Kidney epithelial cell (primary cell): Measurements from ENCODE around the gene CISH. TPM values are rescaled to one million over a fixed set of nuclear protein-coding genes. Genes with fewer than 3 reads are reported as not detected.

Source experiments
- DNase-seq: peaks from one replicate; pipeline ENCODE4 v3.0.0-alpha.2; 2010; ENCODE audit warnings: low read depth
- H3K27me3 ChIP-seq: 2 replicates; pipeline ENCODE4 v1.6.0; 2011; ENCODE audit warnings: low read length; ENCODE audit not compliant: control insufficient read depth, insufficient read depth
- H3K36me3 ChIP-seq: 2 replicates; pipeline ENCODE4 v1.5.1; 2011; ENCODE audit warnings: low read length; ENCODE audit not compliant: control insufficient read depth, insufficient read depth
- H3K4me3 ChIP-seq: 2 replicates; pipeline ENCODE4 v1.5.1; 2011; ENCODE audit warnings: low read depth, mild to moderate bottlenecking, control low read depth, low read length
- total RNA-seq: library from RNA; depleted of rRNA; stranded (reverse); fragments of >200 nt; gene quantifications from 2 replicates; pipeline ENCODE4 v1.2.3, GENCODE V29; 2015
- TF ChIP-seq, protein P1 (sequence below): IDR thresholded peaks from 2 replicates; pipeline ENCODE4 v1.5.1; 2011; ENCODE audit warnings: mild to moderate bottlenecking, moderate library complexity, low read length, control low read depth, inconsistent platforms; ENCODE audit not compliant: insufficient read depth, poor library complexity, severe bottlenecking

The CISH gene
- total RNA-seq, 1 donor from 2014 or later: 4.8 TPM

DNA sequence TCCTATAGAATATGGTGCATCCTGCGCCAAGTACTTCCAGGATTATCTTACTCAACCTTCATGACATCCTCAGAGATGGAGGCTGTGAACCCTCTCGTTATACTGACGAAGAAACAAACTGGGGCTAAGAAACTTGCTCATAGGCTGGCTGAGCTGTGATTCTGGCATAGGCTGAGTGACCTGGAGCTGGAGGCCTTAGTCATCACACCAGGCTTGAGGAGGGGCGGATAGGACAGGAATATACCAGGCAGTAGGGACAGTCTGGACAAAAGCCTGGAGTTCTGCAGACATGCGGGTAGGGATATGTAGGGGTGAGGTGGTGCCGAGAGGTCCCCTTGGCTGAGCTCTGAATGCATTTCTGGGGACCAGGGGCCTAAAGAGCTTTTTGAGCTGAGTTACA, 24.2 kb downstream of the CISH start:
- H3K4me3 ChIP-seq: no peak overlapping the region
- H3K36me3 ChIP-seq: no peaks in the 10 kb centered on the region
- DNase-seq: no peak
- no peaks in the 10 kb centered on the region for H3K27me3 ChIP-seq
- TF ChIP-seq, protein P1, sequence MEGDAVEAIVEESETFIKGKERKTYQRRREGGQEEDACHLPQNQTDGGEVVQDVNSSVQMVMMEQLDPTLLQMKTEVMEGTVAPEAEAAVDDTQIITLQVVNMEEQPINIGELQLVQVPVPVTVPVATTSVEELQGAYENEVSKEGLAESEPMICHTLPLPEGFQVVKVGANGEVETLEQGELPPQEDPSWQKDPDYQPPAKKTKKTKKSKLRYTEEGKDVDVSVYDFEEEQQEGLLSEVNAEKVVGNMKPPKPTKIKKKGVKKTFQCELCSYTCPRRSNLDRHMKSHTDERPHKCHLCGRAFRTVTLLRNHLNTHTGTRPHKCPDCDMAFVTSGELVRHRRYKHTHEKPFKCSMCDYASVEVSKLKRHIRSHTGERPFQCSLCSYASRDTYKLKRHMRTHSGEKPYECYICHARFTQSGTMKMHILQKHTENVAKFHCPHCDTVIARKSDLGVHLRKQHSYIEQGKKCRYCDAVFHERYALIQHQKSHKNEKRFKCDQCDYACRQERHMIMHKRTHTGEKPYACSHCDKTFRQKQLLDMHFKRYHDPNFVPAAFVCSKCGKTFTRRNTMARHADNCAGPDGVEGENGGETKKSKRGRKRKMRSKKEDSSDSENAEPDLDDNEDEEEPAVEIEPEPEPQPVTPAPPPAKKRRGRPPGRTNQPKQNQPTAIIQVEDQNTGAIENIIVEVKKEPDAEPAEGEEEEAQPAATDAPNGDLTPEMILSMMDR: no peak

DNA sequence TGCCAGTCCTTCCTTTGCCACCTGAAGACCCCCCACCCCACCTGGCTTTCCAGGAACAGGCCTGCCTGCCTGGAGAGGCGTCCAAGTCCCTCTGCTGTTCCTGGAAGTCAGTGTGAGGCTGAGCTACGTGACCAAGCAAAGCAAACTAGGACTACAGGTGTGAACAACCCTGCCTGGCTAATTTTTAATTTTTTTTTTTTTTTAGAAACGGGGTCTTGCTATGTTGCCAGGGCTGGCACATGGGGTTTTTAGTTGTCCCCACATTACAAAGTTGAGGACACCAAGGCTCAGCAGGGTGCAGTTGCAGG, 24.9 kb downstream of the CISH start:
- H3K36me3 ChIP-seq: no peaks in the 10 kb centered on the region
- no peaks in the 10 kb centered on the region for H3K27me3 ChIP-seq
- TF ChIP-seq, protein P1: no peak
- H3K4me3 ChIP-seq: no peak overlapping the region
- no peak for DNase-seq

DNA sequence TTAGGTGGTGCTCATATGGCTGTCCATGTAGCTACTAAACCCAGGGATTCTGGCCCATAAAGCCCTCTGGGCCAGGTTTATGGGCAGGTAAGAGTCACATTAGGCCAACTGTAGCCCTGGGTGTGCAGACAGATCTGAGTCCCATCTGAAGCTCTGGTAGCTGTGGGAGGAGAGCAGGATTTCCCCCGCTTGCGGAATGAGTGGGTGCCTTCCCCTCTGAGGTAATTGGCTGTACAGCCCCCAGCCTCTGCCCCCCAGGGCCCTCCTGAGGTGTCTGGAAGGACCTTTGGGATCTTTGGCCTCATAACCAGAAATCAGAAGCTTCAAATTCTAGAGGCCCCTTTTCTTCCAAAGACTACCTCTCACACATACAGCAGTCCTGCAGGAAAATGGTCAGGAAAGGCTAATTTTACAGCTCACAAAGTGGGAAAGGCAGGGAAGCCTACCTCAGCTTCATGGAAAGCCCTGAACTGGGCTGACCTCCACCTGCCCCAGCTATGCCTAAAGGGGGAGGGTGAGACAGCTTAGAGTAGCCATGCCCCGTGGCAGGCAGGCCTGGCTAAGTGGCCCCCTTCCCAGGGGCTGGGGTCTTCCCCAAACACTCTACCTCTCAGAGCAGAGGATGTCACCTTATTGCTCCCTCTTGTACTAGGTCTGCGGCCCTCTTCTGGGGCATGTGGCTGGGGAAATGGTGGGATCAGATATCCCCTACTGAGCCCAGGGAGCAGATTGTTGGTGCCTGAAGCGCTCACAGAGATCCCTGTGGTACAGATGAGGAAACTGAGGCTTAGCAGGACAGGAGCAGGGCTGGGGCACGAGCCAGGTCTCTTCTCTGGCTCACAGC, 25.4 kb downstream of the CISH start:
- H3K27me3 ChIP-seq: no peaks in the 10 kb centered on the region
- H3K36me3 ChIP-seq: no peaks in the 10 kb centered on the region
- no peak overlapping the region for H3K4me3 ChIP-seq
- no peak for DNase-seq
- TF ChIP-seq, protein P1: no peak

DNA sequence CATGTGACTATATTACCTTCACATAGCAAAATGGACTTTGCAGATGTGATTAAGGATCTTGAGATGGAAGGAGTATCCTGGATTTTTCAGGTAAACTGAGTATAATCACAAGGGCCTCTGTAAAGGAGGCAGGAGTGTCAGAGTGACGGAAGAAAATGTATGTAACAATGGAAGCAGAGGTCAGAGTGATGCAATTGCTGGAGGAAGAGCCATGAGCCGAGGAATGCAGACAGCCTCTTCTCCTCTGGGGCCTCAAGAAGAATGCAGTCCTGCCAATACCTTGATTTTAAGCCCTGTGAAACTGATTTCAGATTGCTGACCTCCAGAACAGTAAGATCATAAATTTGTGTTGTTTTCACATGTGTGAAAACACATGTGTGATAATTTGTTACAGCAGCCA, 27.2 kb downstream of the CISH start:
- TF ChIP-seq, protein P1: no peak
- H3K4me3 ChIP-seq: no peak overlapping the region
- H3K27me3 ChIP-seq: no peaks in the 10 kb centered on the region
- no peak for DNase-seq
- H3K36me3 ChIP-seq: no peaks in the 10 kb centered on the region

DNA sequence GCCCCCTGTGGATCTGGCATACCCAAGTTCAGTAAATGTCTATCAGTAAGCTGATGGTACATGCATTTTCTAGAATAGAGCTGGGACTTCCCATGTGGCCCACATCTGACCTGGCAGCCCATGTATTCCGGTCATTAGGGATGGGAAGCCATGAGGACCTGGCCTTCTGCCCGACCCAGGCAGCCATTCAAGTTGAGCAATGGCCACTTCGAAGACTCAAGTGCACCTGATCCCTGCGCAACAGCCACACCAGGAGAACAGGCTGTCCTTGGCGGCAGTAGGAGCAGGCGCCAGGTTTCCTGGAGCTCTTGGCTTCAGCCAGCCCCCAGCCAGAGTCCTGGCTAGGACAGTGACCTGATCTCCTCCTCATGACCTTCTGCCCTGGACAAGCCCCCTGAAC, 27.7 kb downstream of the CISH start:
- Histone ChIP-seq H3K27me3 (no peaks in the 10 kb centered on the region), H3K36me3 (no peaks in the 10 kb centered on the region), H3K4me3 (no peak overlapping the region)
- DNase-seq: no peak
- TF ChIP-seq, protein P1: no peak

DNA sequence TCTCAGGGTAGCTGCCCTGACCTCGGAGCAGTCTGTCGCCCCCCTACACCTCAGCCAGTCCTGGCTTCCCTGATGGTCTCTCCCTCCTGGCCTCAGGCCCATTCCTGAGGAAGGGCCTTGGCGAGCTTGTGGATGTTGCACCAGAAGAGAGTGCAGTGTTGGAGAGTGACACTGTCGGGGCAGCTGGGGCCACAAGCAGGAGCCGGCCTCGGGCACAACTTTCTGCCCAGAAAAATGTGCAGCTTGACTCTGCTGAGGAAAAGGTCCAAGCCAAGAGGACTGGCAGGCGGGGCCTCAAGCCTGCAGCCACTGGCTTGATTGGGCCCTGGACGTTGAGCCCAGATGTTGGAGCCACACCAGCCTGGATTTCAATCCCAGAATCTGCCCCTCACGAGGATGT, 29.5 kb downstream of the CISH start:
- no peaks in the 10 kb centered on the region for H3K27me3 ChIP-seq
- no peaks in the 10 kb centered on the region for H3K36me3 ChIP-seq
- DNase-seq: no peak
- TF ChIP-seq, protein P1: no peak
- H3K4me3 ChIP-seq: no peak overlapping the region
